SU-DHL-6 (cell line): ENCODE results near the gene EML1.

Experiments used
- CTCF ChIP-seq: fragments of 200-600 bp; sonication (generic); IDR thresholded peaks from one replicate; pipeline ENCODE4 v1.5.1; 2017; ENCODE audit warnings: antibody characterized with exemption, mild to moderate bottlenecking, low read length, moderate library complexity; ENCODE audit not compliant: insufficient read depth, poor library complexity, severe bottlenecking
- EZH2phosphoT487 ChIP-seq: fragments of 200-600 bp; sonication (generic), shearing (Covaris generic); conservative IDR thresholded peaks from 2 replicates; pipeline ENCODE4 v1.6.1; 2018; ENCODE audit warnings: mild to moderate bottlenecking, antibody characterized with exemption, low read length, moderate library complexity, mixed read lengths

DNA sequence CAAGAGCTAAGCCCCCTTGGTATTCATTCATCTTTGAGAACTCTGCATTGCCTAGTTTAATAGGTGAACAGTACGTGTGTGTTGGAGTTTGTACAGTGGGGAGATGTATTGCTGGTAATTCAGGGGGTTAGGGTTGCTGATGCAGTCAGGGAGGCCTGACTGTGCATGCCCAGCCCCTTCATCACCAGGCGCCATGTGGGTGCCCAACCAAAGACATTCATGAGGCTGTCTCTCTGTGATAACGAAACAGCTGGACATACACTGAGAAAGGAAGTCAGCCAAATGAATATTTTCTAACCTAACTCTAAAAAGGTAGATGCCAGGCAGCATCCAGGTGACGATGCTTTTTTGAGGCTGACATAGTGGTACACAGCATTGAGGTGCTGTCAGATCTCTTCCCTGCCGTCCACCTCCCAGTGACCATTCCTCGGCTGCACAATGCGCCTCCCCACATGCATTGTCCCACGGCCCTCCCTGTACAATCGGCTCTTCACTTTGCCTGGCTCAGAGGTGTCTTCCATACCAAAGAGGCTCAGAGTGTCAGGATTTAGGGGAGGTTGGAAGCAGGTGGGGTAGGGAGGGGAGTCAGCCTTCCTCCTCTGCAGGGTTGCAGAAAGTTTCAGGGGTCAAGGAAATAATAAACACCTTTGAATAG is 19.0 kb downstream of the EML1 start:
- TF ChIP-seq CTCF (no peak), EZH2phosphoT487 (no peak)
